ENCODE results near the gene E2F4. TPM values are rescaled to one million over a fixed set of nuclear protein-coding genes. Genes with fewer than 3 reads are reported as not detected.

The E2F4 gene
- total and polyA plus RNA-seq, 2 of the 13 experiments (the other 11 are each of a cell fraction or from before 2014, with no cell fraction given): 84.8 to 91.2 TPM

GRCh38 chr16:67164599-67165061 lies 27.3 kb upstream of the E2F4 start, which contains the start of gene HSF4 (continued):
- TF ChIP-seq MYPOP (CRISPR knock-in tag; IDR thresholded peaks at IDR 0.05): peak; percentile 93
- TF ChIP-seq STAT6 (CRISPR knock-in tag; IDR thresholded peaks at IDR 0.05; ENCODE audit: borderline replicate concordance): no peak; the same call in 1 of the 2 replicates
- TF ChIP-seq DR1 (CRISPR knock-in tag; IDR thresholded peaks at IDR 0.05): no peak; the same call in 1 of the 2 replicates
- no peak for TF ChIP-seq ZNF3 (CRISPR knock-in tag; IDR thresholded peaks at IDR 0.05)
- peak; percentile 65; the same call in 1 of the 2 replicates for TF ChIP-seq ZNF614 (CRISPR knock-in tag; IDR thresholded peaks at IDR 0.05; ENCODE audit: borderline replicate concordance)
- TF ChIP-seq ZHX2 (IDR thresholded peaks at IDR 0.05; ENCODE audit: low read depth): peak; percentile 57; the same call in 1 of the 2 replicates
- TF ChIP-seq ZHX2 (CRISPR knock-in tag; IDR thresholded peaks at IDR 0.05; ENCODE audit: borderline replicate concordance): peak; percentile 76; the same call in 1 of the 2 replicates
- no peak for TF ChIP-seq ZNF878 (CRISPR knock-in tag; IDR thresholded peaks at IDR 0.05)
- TF ChIP-seq MLXIP (CRISPR knock-in tag; IDR thresholded peaks at IDR 0.05; ENCODE audit: borderline replicate concordance): peak; percentile 99
- TF ChIP-seq ATF5 (CRISPR knock-in tag; IDR thresholded peaks at IDR 0.05; ENCODE audit: low read depth): no peak
- TF ChIP-seq ZNF30 (CRISPR knock-in tag; IDR thresholded peaks at IDR 0.05): no peak
- no peak for TF ChIP-seq ZNF496 (CRISPR knock-in tag; IDR thresholded peaks at IDR 0.05; ENCODE audit: insufficient replicate concordance)
- TF ChIP-seq ZNF513 (CRISPR knock-in tag; conservative IDR thresholded peaks at IDR 0.05): 0 out of 2 replicates have a peak, but pooled peaks have one; percentile 58
